GM18498 (cell line): ENCODE measurements around the gene NOPCHAP1.

Source experiments
- ATAC-seq: cut with Tn5 transposase; IDR thresholded peaks from one replicate; pipeline ENCODE4 v1.9.1; 2021; ENCODE audit warnings: mild to moderate bottlenecking, moderate library complexity; ENCODE audit not compliant: unreplicated experiment

Gene NOPCHAP1

DNA sequence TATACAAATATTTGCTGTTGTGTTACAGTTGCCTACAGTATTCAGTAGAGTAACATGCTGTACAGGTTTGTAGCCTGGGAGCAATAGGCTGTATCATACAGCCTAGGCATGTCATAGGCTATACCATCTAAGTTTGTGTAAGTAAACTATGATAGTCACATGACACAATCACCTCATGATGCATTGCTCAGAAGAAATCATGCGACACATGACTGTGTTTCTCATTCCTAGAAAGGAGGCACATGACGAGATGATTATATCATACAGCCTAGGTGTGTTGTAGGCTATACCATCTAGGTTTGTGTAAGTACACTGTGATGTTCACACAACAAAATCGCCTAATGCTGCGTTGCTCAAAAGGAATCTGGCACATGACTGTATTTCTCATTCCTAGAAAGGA lies 31.9 kb downstream of the NOPCHAP1 start:
- ATAC-seq = no peak

DNA sequence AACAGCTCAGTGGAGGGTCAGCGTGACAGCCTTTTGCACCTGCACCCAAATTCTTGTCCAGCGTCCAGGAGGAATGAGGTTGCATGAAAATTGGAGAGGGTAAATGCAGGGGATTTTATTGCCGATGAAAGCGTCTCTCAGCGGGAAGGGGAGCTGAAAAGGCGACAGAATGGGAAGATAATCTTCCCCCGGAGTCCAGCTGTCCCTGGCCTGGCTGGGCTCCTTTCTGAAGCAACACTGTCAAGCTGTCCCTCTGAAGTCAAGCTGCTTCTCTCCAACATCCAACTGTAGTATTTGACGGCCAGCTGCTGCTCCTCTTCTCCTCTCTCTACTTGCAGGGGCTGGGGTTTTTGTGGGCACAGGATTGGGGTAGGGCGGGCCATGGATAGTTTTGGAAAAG lies 32.7 kb downstream of the NOPCHAP1 start:
- ATAC-seq = no peak

DNA sequence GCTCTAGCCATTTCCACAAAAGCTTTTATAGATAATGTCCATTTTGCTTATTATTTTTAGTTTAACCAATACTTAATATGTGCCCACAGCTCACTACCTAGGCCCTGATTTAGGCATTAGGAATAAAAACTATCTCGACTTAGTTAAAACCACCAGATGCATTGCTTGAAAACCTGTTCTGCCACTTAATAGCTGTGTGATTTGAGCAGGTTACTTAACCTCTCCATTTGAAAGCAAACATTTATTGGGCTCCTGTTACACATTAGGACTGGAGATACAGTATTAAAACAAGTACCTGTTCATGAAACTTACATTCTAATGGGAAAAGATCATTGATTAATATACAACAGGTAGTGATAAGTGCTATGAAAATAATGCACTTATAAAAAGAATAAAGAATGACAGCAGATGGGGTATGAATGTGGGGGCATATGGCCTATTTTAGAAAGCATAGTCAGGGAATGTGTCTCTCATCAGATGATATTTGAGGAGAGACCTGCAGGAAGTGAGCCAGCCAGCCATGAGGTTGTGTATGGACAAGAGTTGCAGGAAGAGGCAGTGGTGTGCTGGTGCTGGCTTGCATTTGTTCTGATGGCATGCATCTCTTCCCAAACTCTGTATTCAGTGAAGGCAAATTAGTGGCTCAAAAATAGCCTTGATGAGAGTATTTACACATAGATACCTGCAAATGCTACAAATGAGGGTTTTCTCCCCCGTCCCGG lies 34.3 kb downstream of the NOPCHAP1 start:
- no peak for ATAC-seq

DNA sequence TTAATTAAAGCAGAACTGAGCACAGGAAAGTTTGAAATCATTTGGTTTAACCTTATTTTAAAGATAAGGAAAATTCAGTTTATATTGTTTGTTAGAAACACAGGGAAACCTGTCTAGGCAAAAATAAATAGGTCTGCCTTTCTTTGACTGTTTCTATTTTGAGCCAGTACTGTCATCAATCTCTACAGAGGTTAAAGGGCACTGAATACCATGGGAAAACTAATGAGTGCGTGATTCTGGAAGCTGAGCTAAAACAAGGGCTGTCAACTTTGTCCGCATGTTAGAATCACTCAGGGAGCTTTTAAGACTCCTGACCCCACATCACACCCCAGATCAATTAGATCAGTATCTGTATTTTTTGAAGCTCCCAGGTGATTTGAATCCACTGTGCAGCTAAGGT lies 38.8 kb downstream of the NOPCHAP1 start:
- ATAC-seq = no peak

DNA sequence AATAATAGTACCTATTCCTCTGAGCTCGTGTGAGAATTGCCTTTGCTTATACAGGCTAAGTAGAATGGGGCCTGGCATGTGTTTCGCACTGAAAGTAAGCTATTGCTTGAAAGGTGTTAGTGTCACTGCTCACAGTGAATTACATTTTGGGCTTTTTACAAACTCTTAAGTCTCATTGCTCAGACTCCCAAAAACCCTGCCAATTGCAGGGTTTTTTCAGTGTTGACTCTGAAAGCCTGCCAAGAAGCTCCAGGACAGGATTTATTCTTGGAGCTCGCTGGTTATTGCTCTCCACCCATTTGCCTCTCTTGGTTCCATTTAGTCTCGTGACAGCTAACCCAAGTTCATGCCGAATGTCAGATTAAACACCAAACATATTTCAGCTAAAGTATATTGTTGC lies 39.8 kb downstream of the NOPCHAP1 start:
- no peak for ATAC-seq

DNA sequence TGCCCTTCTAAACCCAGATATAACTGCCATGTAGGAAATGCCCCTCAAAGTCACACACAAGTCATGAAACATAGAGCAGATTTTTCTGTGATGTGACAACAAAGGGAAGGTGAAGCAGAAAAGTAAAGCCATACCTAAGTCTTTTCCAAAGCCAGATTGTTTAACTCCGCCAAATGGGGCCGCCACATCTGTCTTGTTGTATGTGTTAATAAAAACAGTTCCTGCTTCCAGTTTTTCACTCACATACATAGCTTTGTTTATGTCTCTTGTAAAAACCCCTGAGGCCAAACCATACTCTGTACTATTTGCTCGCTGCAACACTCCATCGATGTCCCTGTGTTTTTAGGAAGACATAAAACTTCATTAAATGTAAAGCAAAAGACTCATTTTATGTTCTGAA lies 40.3 kb downstream of the NOPCHAP1 start:
- no peak for ATAC-seq

DNA sequence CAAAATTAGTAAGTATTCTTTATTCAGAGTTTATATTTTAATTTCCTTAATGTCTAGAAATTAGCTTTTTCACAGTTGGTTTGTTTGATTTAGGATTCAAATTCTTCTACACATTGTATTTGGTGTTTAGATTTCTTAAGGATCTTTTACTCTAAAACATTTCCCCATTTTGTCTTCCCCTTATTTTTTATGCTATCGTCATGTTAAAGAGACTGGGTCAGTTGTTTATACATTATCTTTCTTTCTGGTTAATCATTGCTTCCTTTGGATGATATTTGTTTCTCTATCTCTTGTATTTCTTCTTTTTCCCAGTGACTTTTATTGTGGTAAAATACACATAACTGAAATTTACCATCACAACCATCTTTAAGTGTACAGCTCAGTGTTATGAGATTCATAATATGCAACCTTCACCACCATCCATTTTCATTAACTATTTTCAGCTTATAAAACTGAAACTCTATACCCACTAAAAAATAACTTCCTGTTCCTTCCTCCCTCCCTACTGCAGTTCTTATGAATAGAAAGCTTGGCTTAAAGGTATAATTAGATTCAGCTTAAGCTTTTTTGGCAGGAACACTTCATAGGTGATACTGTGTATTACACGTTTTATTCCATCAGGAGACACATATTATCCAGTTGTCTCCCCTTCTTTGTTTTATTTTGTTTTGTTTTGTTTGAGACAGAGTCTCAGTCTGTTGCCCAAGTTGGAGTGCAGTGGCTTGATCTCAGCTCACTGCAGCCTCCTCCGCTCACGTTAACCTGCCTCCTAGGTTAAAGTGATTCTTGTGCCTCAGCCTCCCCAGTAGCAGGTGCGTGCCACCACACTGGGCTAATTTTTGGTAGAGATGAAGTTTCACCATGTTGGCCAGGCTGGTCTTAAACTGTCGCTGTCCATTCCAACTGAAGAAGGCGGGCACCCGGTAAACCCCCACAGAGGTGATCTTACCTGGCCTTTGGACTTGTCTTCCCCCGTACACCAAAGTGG lies 45.0 kb downstream of the NOPCHAP1 start:
- peak; percentile 84 for ATAC-seq

DNA sequence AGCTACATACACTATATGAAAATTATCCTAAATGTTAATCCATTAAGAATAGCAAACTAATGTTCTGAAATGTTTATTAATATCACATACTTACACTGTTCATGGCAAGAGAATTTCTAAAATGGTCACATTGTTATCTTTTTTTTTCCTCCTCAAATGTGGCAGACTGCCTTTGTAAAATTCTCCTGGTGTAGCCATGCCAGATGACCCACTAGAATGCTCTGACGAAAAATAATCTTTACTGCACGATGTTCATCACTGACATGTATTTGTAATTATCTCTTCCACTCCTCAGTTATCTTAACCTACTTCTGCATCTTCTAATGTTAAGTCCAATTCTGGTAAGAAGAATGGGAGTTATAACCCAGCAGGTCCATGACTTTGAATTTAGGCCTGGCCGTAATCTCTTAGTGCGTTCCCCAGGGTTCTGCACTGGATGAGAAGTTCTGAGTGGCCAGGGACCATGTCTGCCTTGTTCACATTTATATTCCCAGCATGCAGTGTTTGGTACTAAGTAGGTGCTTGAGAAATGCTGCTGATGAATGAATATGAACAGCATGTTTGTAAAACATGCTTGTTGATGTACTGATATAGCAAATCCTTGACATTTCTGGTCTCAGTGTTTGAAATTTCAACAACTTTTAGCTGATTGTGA lies 46.7 kb downstream of the NOPCHAP1 start:
- no peak for ATAC-seq

DNA sequence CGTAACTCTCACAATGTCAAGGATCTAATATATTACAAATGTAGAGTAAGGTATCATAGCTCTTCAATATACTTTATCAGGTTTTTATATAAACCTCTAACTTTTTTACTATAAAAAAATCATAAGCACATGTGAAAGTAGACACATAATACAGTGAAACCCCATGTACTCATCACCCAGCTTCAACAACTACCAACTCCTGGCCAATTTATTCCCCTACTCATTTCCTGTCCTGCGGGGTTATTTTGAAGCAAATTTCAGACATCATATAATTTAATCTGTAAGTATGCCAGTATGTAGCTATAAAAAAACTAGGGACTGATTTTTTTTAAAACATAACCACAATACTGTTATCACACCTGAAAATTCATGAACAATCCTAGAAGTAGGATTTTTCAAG lies 47.7 kb downstream of the NOPCHAP1 start:
- ATAC-seq = no peak
